NCI-H524 treated with DMSO at 0.1 percent for 48 hours (cell line): ENCODE measurements around the gene HNRNPA3.
A peak's percentile ranks its signal among the peaks of the same experiment; 100 is the strongest.
"Not testable (repeated sequence)": the region's sequence is repeated elsewhere in the genome, so short reads cannot be mapped to it uniquely, and the experiment has no call there.

ENCODE experiments used
- DNase-seq: peaks from one replicate; lab custom pipeline; 2025; lab: John Stamatoyannopoulos, UW

HNRNPA3 gene

GRCh38 chr2:177188482-177189469 lies 23.8 kb upstream of the HNRNPA3 start:
- no peak for DNase-seq

- no peak for DNase-seq
Measured at GRCh38 chr2:177190941-177191340, 21.7 kb upstream of the HNRNPA3 start.

- no peak for DNase-seq
Measured at GRCh38 chr2:177192788-177193187, 19.8 kb upstream of the HNRNPA3 start.

DNA sequence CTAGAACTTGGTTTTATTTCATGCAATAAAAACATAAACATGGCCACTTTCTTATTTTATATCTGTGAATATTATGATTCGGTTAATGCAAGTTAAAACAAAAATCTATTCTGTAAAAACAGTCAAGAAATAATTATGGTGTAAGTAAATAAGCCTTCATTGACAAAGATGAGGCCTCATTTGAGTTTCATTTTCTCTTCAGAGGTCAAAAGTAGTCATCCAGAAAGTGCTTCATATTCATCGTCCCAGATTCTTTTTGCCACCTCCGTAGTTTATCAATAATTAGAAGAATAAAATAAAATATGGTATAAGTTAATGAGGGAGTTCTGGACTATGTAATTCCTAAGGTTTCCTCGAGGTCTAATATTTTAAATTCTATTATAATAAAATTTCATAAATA lies 19.4 kb upstream of the HNRNPA3 start:
- DNase-seq = no peak

GRCh38 chr2:177195194-177195593 lies 17.4 kb upstream of the HNRNPA3 start:
- DNase-seq = no peak

GRCh38 chr2:177200419-177200818 lies 12.2 kb upstream of the HNRNPA3 start:
- DNase-seq = not testable (repeated sequence)

DNA sequence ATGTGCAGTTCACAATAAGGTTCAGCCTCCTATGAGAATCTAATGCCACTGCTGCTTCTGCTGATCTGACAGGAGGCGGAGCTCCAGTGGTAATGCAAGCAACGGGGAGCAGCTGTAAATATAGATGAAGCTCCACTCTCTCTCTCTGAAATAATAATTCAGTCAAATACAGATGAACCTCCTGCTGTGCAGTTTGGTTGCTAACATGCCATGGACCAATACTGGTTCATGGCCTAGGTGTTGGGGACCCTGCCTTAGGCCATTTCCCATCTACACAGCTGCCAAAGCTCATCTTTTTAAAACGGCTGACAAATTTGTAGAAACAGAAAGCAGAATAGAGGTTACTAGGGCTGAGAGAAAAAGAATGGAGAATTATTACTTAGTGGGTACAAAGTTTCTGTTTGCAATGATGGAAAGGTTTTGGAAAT lies 10.7 kb upstream of the HNRNPA3 start:
- DNase-seq = no peak

DNA sequence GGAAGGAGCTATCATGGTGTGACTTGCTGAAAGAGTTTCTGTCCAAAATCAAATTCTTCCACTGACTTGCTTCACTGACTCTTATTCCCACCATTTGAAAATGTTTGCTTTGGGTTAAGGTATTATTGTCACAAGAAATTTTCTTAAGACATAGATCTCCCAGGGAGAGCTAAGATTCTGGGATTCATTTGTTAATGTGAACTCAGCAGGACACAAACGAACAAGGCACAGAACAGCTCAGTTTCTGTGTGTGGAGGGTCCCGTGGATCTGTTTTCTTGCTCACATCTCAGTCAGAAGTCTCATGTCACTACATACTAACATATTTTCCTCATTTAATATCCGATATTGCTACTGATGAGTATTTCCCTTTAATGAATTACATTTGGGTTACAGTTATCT lies 8.2 kb upstream of the HNRNPA3 start:
- DNase-seq = no peak

GRCh38 chr2:177207101-177207500 lies 5.5 kb upstream of the HNRNPA3 start:
- no peak for DNase-seq

DNA sequence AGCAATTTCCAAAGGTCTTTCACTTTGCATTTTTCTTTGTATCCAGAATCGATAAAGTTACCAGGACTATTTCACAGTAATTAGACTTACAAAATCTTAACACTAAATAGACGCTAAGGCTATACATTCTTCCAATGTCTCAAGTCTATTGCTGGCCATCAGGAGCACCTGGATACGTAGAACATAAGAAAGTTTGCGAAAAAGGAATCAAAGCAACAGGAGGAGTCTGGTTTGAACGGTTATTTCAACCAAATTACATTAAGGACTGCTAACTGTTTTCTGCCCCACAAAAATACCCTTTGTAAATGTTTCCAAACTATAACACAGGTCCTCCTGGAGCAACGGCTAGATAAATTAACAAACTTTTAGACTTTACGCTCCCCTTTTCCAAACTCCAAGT lies 1.4 kb upstream of the HNRNPA3 start:
- DNase-seq = no peak

DNA sequence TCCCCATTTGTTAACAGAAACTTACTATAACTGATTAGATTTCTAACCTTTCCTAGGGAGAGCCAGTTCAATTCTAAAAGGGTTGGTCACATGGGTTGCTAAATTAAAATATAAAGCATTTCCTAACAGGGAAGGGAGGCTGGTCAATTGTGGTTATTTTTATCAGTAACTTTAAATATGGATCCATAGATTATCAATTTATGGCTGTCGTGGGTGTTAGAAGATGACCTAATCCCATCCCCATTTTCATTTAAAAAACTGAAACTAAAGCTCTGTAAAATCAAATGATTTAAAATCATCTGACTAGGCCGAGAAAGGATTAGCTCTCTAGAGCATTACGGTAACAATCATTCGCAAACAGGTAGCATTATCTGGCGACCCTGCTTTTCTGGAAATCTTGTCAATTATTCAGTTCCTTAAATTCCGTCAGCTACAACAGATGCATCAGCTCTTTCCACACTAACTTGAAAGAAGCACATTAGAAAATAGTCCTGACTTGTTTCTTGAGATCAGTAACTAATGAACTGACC lies 953 bp upstream of the HNRNPA3 start:
- DNase-seq = no peak

DNA sequence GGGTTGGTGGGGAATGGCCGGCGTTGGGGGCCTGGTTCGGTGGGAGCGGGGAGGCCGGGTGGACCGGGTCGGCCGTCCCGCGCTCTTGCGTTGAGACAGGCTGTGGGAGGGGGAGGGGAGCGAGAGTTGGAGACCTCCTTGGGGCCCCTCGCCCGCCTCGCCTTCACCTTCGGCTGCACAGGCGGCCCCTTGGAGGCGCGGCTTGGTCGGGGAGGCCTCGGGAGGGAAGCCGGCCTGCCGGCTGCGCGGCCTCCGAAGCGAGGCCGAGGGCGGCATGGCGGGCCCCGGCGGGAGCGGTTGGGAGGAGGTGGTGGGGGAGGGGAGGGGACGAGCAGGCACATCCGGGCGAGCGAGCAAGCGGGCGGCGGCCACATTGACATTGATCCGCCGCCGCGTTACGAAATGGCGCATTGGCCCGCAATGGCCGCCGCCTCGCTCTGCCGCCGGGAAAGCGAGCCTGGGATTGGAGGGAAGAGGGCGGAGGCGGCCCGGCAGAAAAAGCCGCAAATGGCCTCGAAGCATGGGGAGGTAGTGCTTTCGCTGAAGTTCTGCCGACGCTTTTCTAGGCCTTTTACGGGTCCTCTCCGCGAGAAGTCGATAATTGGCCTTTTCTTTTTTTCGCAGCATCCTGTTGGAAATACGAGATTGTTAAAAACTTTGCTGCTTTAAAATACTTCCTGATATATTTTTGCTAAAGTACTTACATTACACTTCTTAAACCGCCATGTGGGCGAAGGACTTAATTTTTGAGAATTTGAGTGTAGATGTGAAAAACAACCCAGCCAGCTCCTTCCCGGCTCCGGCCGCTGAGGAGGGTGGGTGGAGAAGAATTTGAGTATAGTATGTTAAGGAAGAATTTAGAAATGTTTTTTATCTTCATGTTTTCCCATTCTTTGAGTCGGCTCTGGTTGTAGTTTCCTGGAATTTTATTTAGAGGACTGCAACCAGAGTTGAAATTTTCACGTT lies 580 bp downstream of the HNRNPA3 start:
- DNase-seq = peak; percentile 29

GRCh38 chr2:177217247-177217843 lies 4.8 kb downstream of the HNRNPA3 start:
- DNase-seq = no peak

DNA sequence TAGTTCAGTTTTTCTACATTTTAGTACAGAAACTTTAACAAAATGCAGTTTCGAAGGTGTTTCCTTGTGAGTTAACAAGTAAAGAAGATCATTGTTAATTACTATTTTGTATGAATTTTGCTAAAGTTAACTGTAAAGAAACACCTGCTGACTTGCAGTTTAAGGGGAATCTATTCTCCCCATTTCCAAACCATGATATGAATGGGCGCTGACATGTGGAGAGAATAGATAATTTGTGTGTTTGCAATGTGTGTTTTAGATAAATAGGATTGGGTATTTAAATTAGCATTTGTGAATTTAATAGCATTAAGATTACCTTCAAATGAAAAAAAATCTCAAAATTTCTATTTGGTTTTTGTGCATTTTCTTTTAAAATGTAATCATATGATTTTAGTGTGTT lies 7.2 kb downstream of the HNRNPA3 start:
- not testable (repeated sequence) for DNase-seq

GRCh38 chr2:177221534-177221933 lies 8.9 kb downstream of the HNRNPA3 start:
- no peak for DNase-seq

- DNase-seq = no peak
Measured at GRCh38 chr2:177221970-177222369, 9.4 kb downstream of the HNRNPA3 start.

DNA sequence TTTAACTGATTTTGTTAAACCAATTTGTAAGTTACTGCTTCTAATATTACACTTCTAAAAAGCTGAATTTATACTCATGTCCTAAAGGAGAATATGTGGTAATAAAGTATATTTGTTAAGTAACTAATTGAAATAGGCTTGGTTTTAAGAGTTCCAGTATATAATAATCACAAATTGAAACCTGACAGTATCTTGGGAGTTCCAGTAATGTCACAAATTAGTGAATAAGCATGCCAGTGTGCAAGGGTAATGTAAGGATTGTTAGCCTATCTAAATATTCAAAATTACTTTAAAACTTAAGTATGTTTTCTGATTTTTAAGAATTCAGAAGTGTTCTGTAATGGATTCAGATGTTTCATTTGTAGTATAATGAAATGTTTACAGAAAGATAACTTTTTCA lies 10.8 kb downstream of the HNRNPA3 start:
- not testable (repeated sequence) for DNase-seq

- no peak for DNase-seq
Measured at GRCh38 chr2:177225965-177226360, 13.4 kb downstream of the HNRNPA3 start.

DNA sequence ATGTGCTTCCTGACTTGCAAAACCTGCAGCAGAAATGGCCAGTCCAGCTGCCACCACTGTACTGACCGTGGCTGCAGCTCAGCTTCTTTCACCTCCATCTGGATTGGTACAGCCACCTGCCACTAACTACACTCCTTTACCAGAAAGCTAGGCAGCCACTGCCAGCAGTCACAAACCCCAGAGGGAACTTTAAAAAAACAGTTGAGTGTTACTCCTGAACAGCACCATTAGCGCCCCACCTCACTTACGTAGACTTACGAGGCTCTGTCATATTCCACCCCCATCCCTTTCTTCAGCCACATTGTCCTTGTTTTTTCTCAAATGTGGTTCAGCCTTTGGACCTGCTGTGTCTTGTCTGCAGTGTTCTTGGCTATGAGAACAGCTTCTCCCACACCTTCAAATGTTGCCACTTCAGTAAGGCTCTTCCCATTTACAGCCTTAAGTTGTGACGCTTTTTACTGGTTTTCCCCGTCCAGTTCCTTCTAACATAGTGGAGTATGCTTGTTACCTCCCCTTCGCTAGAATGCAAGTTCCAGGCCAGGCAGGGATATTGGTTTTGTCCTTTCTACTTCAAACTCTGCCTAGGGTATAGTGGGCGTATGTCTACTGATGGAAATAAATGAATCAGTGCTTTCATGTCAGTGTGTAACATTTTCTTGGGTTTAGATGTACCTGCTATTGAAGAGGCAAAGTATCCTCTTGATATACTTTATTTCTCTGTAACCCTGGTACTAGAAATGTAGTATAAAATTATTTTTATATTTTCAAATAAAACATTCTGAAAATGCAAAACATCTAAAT lies 17.0 kb downstream of the HNRNPA3 start:
- DNase-seq = no peak

- DNase-seq = no peak
Measured at GRCh38 chr2:177231270-177231669, 18.7 kb downstream of the HNRNPA3 start.

GRCh38 chr2:177232098-177232704 lies 19.6 kb downstream of the HNRNPA3 start:
- DNase-seq = no peak
